IPS DF 4.7 (cell line): Measurements from ENCODE around the gene ARID3B.
"Not testable (repeated sequence)": the region's sequence is repeated elsewhere in the genome, so short reads cannot be mapped to it uniquely, and the experiment has no call there.

Experiments
- DNase-seq: peaks from one replicate; pipeline ENCODE4 v3.0.0-alpha.2; 2013; ENCODE audit warnings: low spot score; ENCODE audit errors: extremely low read depth

ARID3B gene

GRCh38 chr15:74535388-74536084 is 5.5 kb upstream of the ARID3B start:
- no peak for DNase-seq

GRCh38 chr15:74537736-74538135 is 3.3 kb upstream of the ARID3B start:
- DNase-seq: no peak

GRCh38 chr15:74539521-74539920 is 1.5 kb upstream of the ARID3B start:
- not testable (repeated sequence) for DNase-seq

GRCh38 chr15:74540161-74540760 is 759 bp upstream of the ARID3B start:
- DNase-seq: no peak

GRCh38 chr15:74541494-74542165 is 610 bp downstream of the ARID3B start:
- DNase-seq: no peak

- DNase-seq: no peak
These were observed 1.4 kb downstream of the ARID3B start for GRCh38 chr15:74542166-74543042.

GRCh38 chr15:74543043-74543422 is 2.0 kb downstream of the ARID3B start:
- no peak for DNase-seq

GRCh38 chr15:74543583-74543982 is 2.6 kb downstream of the ARID3B start:
- DNase-seq: no peak

GRCh38 chr15:74545086-74545485 is 4.1 kb downstream of the ARID3B start:
- DNase-seq: no peak

GRCh38 chr15:74545776-74546656 is 5.0 kb downstream of the ARID3B start:
- DNase-seq: no peak

- no peak for DNase-seq
These were observed 6.6 kb downstream of the ARID3B start for GRCh38 chr15:74547616-74548015.

GRCh38 chr15:74548241-74548640 is 7.2 kb downstream of the ARID3B start:
- no peak for DNase-seq

GRCh38 chr15:74549816-74550215 is 8.8 kb downstream of the ARID3B start:
- no peak for DNase-seq

GRCh38 chr15:74551714-74552113 is 10.7 kb downstream of the ARID3B start:
- no peak for DNase-seq

- no peak for DNase-seq
These were observed 11.9 kb downstream of the ARID3B start for GRCh38 chr15:74552773-74553441.

GRCh38 chr15:74555192-74555591 is 14.2 kb downstream of the ARID3B start:
- DNase-seq: no peak

GRCh38 chr15:74558706-74559105 is 17.7 kb downstream of the ARID3B start:
- DNase-seq: no peak

- no peak for DNase-seq
These were observed 22.4 kb downstream of the ARID3B start for GRCh38 chr15:74563442-74563841.

GRCh38 chr15:74564182-74564581 is 23.2 kb downstream of the ARID3B start:
- no peak for DNase-seq

- no peak for DNase-seq
These were observed 24.5 kb downstream of the ARID3B start for GRCh38 chr15:74565381-74566085.
